Measurements from ENCODE around the gene TMEM53.
A peak's percentile ranks its signal among the peaks of the same experiment; 100 is the strongest.

Gene TMEM53

GRCh38 chr1:44646261-44647110 is 27.8 kb downstream of the TMEM53 start:
- no peak for DNase-seq (ENCODE audit: low spot score)

GRCh38 chr1:44645476-44646244 is 28.6 kb downstream of the TMEM53 start:
- DNase-seq (ENCODE audit: low spot score) = no peak

GRCh38 chr1:44644806-44645205 is 29.5 kb downstream of the TMEM53 start:
- DNase-seq (ENCODE audit: low spot score) = no peak

GRCh38 chr1:44643721-44644334 is 30.5 kb downstream of the TMEM53 start:
- no peak for DNase-seq (ENCODE audit: low spot score)

GRCh38 chr1:44642925-44643324 is 31.4 kb downstream of the TMEM53 start:
- DNase-seq (ENCODE audit: low spot score) = no peak

- no peak for DNase-seq (ENCODE audit: low spot score)
These were observed 32.0 kb downstream of the TMEM53 start for GRCh38 chr1:44642255-44642654.

- no peak for DNase-seq (ENCODE audit: low spot score)
These were observed 32.9 kb downstream of the TMEM53 start for GRCh38 chr1:44641126-44642102.

GRCh38 chr1:44640200-44640853 is 34.0 kb downstream of the TMEM53 start:
- no peak for DNase-seq (ENCODE audit: low spot score)

- DNase-seq (ENCODE audit: low spot score) = peak; percentile 87
These were observed 36.4 kb downstream of the TMEM53 start for GRCh38 chr1:44637702-44638411.

GRCh38 chr1:44636688-44637598 is 37.3 kb downstream of the TMEM53 start:
- peak; percentile 61 for DNase-seq (ENCODE audit: low spot score)

- no peak for DNase-seq (ENCODE audit: low spot score)
These were observed 38.1 kb downstream of the TMEM53 start for GRCh38 chr1:44636083-44636687.

- no peak for DNase-seq (ENCODE audit: low spot score)
These were observed 38.8 kb downstream of the TMEM53 start for GRCh38 chr1:44635439-44635838.

- DNase-seq (ENCODE audit: low spot score) = no peak
These were observed 39.6 kb downstream of the TMEM53 start for GRCh38 chr1:44634606-44635189.

GRCh38 chr1:44632598-44632997 is 41.7 kb downstream of the TMEM53 start:
- DNase-seq (ENCODE audit: low spot score) = peak; percentile 55

- peak; percentile 83 for DNase-seq (ENCODE audit: low spot score)
These were observed 42.4 kb downstream of the TMEM53 start for GRCh38 chr1:44631647-44632539.

- DNase-seq (ENCODE audit: low spot score) = no peak
These were observed 43.0 kb downstream of the TMEM53 start for GRCh38 chr1:44631333-44631646.

GRCh38 chr1:44630116-44630515 is 44.2 kb downstream of the TMEM53 start:
- DNase-seq (ENCODE audit: low spot score) = no peak

Measured in hematopoietic multipotent progenitor cell treated with erythropoietin and hydrocortisone succinate and interleukin-3 and kit ligand, for 17 days (in vitro differentiated cells).